Measurements from ENCODE around the gene GALNT15.

Gene GALNT15

GRCh38 chr3:16174389-16174788 is at the start of gene GALNT15:
Gene GALNT15, plus strand, starts transcription at chr3:16174680. Its CDS starts 472 bp downstream, at chr3:16175152.
- DNase-seq (ENCODE audit: low read depth) = no peak

GRCh38 chr3:16126634-16127033 is 47.8 kb upstream of the GALNT15 start:
- DNase-seq (ENCODE audit: low read depth) = no peak

- no peak for DNase-seq (ENCODE audit: low read depth)
Measured at GRCh38 chr3:16127249-16127648, 47.2 kb upstream of the GALNT15 start.

- DNase-seq (ENCODE audit: low read depth) = no peak
Measured at GRCh38 chr3:16130066-16130465, 44.4 kb upstream of the GALNT15 start.

GRCh38 chr3:16132190-16132589 is 42.3 kb upstream of the GALNT15 start:
- no peak for DNase-seq (ENCODE audit: low read depth)

- no peak for DNase-seq (ENCODE audit: low read depth)
Measured at GRCh38 chr3:16132928-16133327, 41.6 kb upstream of the GALNT15 start.

- no peak for DNase-seq (ENCODE audit: low read depth)
Measured at GRCh38 chr3:16134173-16134928, 40.1 kb upstream of the GALNT15 start.

GRCh38 chr3:16136055-16136454 is 38.4 kb upstream of the GALNT15 start:
- DNase-seq (ENCODE audit: low read depth) = no peak

GRCh38 chr3:16137044-16137443 is 37.4 kb upstream of the GALNT15 start:
- DNase-seq (ENCODE audit: low read depth) = no peak

- DNase-seq (ENCODE audit: low read depth) = no peak
Measured at GRCh38 chr3:16137977-16138376, 36.5 kb upstream of the GALNT15 start.

- no peak for DNase-seq (ENCODE audit: low read depth)
Measured at GRCh38 chr3:16140116-16140893, 34.2 kb upstream of the GALNT15 start.

GRCh38 chr3:16140894-16141285 is 33.6 kb upstream of the GALNT15 start:
- no peak for DNase-seq (ENCODE audit: low read depth)

GRCh38 chr3:16142350-16143025 is 32.0 kb upstream of the GALNT15 start:
- no peak for DNase-seq (ENCODE audit: low read depth)

- no peak for DNase-seq (ENCODE audit: low read depth)
Measured at GRCh38 chr3:16143861-16144447, 30.5 kb upstream of the GALNT15 start.

- no peak for DNase-seq (ENCODE audit: low read depth)
Measured at GRCh38 chr3:16145176-16145575, 29.3 kb upstream of the GALNT15 start.

GRCh38 chr3:16146015-16146730 is 28.3 kb upstream of the GALNT15 start:
- DNase-seq (ENCODE audit: low read depth) = no peak

GRCh38 chr3:16147220-16147994 is 27.1 kb upstream of the GALNT15 start:
- no peak for DNase-seq (ENCODE audit: low read depth)

- no peak for DNase-seq (ENCODE audit: low read depth)
Measured at GRCh38 chr3:16148213-16148612, 26.3 kb upstream of the GALNT15 start.

GRCh38 chr3:16148783-16149182 is 25.7 kb upstream of the GALNT15 start:
- no peak for DNase-seq (ENCODE audit: low read depth)

GRCh38 chr3:16150285-16150684 is 24.2 kb upstream of the GALNT15 start:
- no peak for DNase-seq (ENCODE audit: low read depth)

- DNase-seq (ENCODE audit: low read depth) = no peak
Measured at GRCh38 chr3:16151109-16151508, 23.4 kb upstream of the GALNT15 start.
